GM18858 (cell line): ENCODE measurements around the gene ADAD2.
"Not testable (repeated sequence)": the region's sequence is repeated elsewhere in the genome, so short reads cannot be mapped to it uniquely, and the experiment has no call there.

Source experiments
- ATAC-seq: cut with Tn5 transposase; IDR thresholded peaks from one replicate; pipeline ENCODE4 v1.9.1; 2021; ENCODE audit not compliant: unreplicated experiment

The ADAD2 gene

GRCh38 chr16:84195201-84196093, 4.5 kb downstream of the ADAD2 start:
- no peak for ATAC-seq

- no peak for ATAC-seq
Measured at GRCh38 chr16:84196101-84196500, 5.1 kb downstream of the ADAD2 start.

- no peak for ATAC-seq
Measured at GRCh38 chr16:84196727-84197394, 5.9 kb downstream of the ADAD2 start.

- ATAC-seq: no peak
Measured at GRCh38 chr16:84197466-84198128, 6.6 kb downstream of the ADAD2 start.

GRCh38 chr16:84198401-84198800, 7.4 kb downstream of the ADAD2 start:
- no peak for ATAC-seq

- ATAC-seq: no peak
Measured at GRCh38 chr16:84199097-84199496, 8.1 kb downstream of the ADAD2 start.

- ATAC-seq: no peak
Measured at GRCh38 chr16:84199861-84200260, 8.9 kb downstream of the ADAD2 start.

GRCh38 chr16:84204551-84204950, 13.6 kb downstream of the ADAD2 start:
- not testable (repeated sequence) for ATAC-seq

GRCh38 chr16:84205123-84205522, 14.2 kb downstream of the ADAD2 start:
- ATAC-seq: not testable (repeated sequence)

GRCh38 chr16:84205976-84206691, 15.2 kb downstream of the ADAD2 start:
- no peak for ATAC-seq

- no peak for ATAC-seq
Measured at GRCh38 chr16:84207251-84207650, 16.3 kb downstream of the ADAD2 start.

GRCh38 chr16:84207879-84208278, 16.9 kb downstream of the ADAD2 start:
- no peak for ATAC-seq

GRCh38 chr16:84209989-84210388, 19.0 kb downstream of the ADAD2 start:
- no peak for ATAC-seq

GRCh38 chr16:84212154-84212553, 21.2 kb downstream of the ADAD2 start:
- no peak for ATAC-seq

GRCh38 chr16:84212631-84213030, 21.7 kb downstream of the ADAD2 start:
- ATAC-seq: no peak

GRCh38 chr16:84214451-84215066, 23.6 kb downstream of the ADAD2 start:
- no peak for ATAC-seq

- ATAC-seq: no peak
Measured at GRCh38 chr16:84215531-84215930, 24.6 kb downstream of the ADAD2 start.

- ATAC-seq: not testable (repeated sequence)
Measured at GRCh38 chr16:84216144-84216543, 25.2 kb downstream of the ADAD2 start.

GRCh38 chr16:84218176-84218823, 27.3 kb downstream of the ADAD2 start:
- ATAC-seq: no peak

GRCh38 chr16:84218956-84219355, 28.0 kb downstream of the ADAD2 start:
- no peak for ATAC-seq
